ENCODE data around the gene SORCS3. TPM values are rescaled to one million over a fixed set of nuclear protein-coding genes. Genes with fewer than 3 reads are reported as not detected.

The SORCS3 gene
- total RNA-seq, 1 experiment from 2014 or later, result not detected

DNA sequence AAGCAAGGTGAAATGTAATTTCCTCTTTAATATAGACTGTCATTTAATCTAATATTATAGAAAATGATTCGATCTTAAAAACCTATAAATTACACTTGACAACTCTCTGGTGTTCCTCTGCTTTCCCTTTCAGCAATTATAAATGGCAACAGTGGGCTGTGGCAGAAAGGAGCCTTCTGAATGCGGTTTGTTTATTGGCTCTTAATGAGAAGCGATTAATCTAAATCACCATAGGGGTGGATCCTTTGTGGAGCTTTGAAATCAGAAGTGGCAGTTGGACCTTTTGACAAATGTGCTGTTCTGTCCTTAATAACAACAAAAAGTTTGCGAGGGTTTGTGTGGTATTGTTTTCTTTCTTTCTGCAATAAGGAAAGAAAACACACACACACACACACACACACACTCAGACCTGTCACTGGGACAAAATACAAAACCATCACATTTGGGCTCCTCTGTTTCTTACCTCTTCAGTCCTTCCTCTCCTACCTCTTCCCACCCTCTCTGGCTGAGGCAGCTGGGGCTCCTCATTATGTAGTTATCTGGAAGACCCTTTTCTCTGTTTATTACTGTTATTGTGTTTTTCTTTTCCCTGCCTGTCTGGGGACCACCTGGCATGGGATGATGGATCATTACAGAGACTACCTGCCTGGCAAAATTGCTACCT lies 316.2 kb downstream of the SORCS3 start:
- DNase-seq, result no peak
- Histone ChIP-seq H3K4me1 (replicated peaks; ENCODE audit: insufficient read depth) (no peaks in the 10 kb centered on the region), H3K36me3 (ENCODE audit: low read depth) (no peaks in the 10 kb centered on the region), H2AFZ (no peak overlapping the region), H3K4me2 (no peak overlapping the region), H3K27ac (no peak overlapping the region), H3K4me3 (no peak overlapping the region), H3F3A (ENCODE audit: insufficient read depth, low read depth) (no peaks in the 10 kb centered on the region), H3K27me3 (ENCODE audit: insufficient read depth, low read depth) (0 out of 2 replicates have a peak, but pooled peaks cover 3% of the 10 kb centered on the region), H3K79me2 (ENCODE audit: low read depth) (no peaks in the 10 kb centered on the region), H3K9me2 (ENCODE audit: insufficient read depth) (no peaks in the 10 kb centered on the region), H3K9me3 (ENCODE audit: insufficient read depth, low read depth) (no peaks in the 10 kb centered on the region), H4K20me1 (ENCODE audit: insufficient read depth) (no peaks in the 10 kb centered on the region)
- TF ChIP-seq, protein P1, sequence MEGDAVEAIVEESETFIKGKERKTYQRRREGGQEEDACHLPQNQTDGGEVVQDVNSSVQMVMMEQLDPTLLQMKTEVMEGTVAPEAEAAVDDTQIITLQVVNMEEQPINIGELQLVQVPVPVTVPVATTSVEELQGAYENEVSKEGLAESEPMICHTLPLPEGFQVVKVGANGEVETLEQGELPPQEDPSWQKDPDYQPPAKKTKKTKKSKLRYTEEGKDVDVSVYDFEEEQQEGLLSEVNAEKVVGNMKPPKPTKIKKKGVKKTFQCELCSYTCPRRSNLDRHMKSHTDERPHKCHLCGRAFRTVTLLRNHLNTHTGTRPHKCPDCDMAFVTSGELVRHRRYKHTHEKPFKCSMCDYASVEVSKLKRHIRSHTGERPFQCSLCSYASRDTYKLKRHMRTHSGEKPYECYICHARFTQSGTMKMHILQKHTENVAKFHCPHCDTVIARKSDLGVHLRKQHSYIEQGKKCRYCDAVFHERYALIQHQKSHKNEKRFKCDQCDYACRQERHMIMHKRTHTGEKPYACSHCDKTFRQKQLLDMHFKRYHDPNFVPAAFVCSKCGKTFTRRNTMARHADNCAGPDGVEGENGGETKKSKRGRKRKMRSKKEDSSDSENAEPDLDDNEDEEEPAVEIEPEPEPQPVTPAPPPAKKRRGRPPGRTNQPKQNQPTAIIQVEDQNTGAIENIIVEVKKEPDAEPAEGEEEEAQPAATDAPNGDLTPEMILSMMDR (conservative IDR thresholded peaks at IDR 0.05), result no peak
- no peak for TF ChIP-seq EZH2 (IDR thresholded peaks at IDR 0.05; ENCODE audit: low read depth)
- intact Hi-C loops (cut with micrococcal nuclease; ENCODE audit: unreplicated experiment), result no loop called here
- BruUV-seq (replicated peaks), result no TSS peak
- POLR2A ChIA-PET (ENCODE audit: unreplicated experiment), result no interaction called here
- CTCF ChIA-PET, result no interaction called here

DNA sequence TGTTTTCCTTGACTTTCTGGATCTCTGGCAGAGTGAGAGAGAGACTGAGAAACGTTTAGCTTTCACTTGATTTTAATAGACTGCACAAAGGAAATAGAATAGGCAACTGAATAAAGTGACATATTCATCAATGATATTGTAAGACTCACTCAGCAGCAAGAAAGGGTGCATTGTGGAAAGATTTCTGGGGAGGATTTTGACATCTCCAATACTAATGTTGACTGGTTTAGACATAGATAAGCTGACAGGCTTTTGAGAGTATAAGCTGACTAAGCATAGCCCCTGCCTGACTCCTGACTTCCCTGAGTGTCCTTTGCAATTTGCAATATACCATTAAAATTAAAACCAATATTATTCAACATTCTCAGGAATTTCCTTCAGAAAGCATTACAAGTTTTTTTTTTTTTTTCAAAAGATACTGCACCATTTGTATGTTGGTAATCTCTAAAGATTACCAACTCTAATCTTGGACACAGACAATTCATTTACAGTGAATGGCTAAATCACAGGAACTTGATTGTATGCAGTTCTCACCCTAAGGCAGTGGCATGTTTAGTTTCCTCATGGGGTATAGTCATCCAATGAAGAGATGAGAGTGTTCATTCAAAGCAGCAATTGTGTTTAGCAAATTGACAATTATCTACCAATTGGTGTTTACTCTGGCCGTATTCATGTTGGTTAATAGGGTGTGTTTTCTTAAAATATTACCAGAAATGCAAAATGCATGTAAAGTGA lies 325.6 kb downstream of the SORCS3 start:
- Histone ChIP-seq H3K27ac (no peak overlapping the region), H4K20me1 (ENCODE audit: insufficient read depth) (no peaks in the 10 kb centered on the region), H3K9me3 (ENCODE audit: insufficient read depth, low read depth) (no peaks in the 10 kb centered on the region), H3K79me2 (ENCODE audit: low read depth) (no peaks in the 10 kb centered on the region), H3K4me2 (no peak overlapping the region), H3K4me1 (replicated peaks; ENCODE audit: insufficient read depth) (no peaks in the 10 kb centered on the region), H3K9me2 (ENCODE audit: insufficient read depth) (no peaks in the 10 kb centered on the region), H3K4me3 (no peak overlapping the region), H2AFZ (no peak overlapping the region), H3K36me3 (ENCODE audit: low read depth) (no peaks in the 10 kb centered on the region), H3K27me3 (ENCODE audit: insufficient read depth, low read depth) (no peaks in the 10 kb centered on the region), H3F3A (ENCODE audit: insufficient read depth, low read depth) (no peaks in the 10 kb centered on the region)
- POLR2A ChIA-PET (ENCODE audit: unreplicated experiment), result no interaction called here
- intact Hi-C loops (cut with micrococcal nuclease; ENCODE audit: unreplicated experiment), result no loop called here
- BruUV-seq (replicated peaks), result no TSS peak
- DNase-seq, result no peak
- TF ChIP-seq EZH2 (IDR thresholded peaks at IDR 0.05; ENCODE audit: low read depth), result no peak
- TF ChIP-seq, protein P1 (conservative IDR thresholded peaks at IDR 0.05), result no peak
- CTCF ChIA-PET, result no interaction called here

DNA sequence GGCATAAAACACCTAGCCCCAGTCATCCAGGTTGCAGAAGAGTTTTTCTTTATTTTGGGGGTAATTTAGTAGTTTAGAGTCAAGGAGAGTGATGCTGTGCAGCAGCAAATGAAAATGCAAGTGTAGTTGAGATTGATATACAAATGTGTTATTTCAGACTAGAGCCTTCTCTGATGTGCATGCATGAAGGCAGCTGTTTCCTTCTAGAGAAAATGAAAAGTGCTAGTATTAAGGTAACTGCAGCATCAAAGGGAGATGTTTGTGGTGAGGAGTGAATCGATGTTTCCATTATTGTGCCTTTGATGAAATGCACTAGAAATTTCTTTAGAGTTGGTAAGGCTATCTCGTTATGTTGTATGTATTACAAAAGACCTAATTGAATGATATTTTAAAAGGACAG lies 339.3 kb downstream of the SORCS3 start:
- Histone ChIP-seq H3K9me2 (ENCODE audit: insufficient read depth) (no peaks in the 10 kb centered on the region), H3K9me3 (ENCODE audit: insufficient read depth, low read depth) (no peaks in the 10 kb centered on the region), H3K27ac (no peak overlapping the region), H4K20me1 (ENCODE audit: insufficient read depth) (no peaks in the 10 kb centered on the region), H3K79me2 (ENCODE audit: low read depth) (no peaks in the 10 kb centered on the region), H3F3A (ENCODE audit: insufficient read depth, low read depth) (no peaks in the 10 kb centered on the region), H3K27me3 (ENCODE audit: insufficient read depth, low read depth) (no peaks in the 10 kb centered on the region), H3K36me3 (ENCODE audit: low read depth) (no peaks in the 10 kb centered on the region), H3K4me3 (no peak overlapping the region), H3K4me1 (replicated peaks; ENCODE audit: insufficient read depth) (no peaks in the 10 kb centered on the region), H2AFZ (no peak overlapping the region), H3K4me2 (no peak overlapping the region)
- ChIA-PET CTCF (no interaction called here), POLR2A (ENCODE audit: unreplicated experiment) (no interaction called here)
- no TSS peak for BruUV-seq (replicated peaks)
- DNase-seq, result no peak
- TF ChIP-seq, protein P1 (conservative IDR thresholded peaks at IDR 0.05), result no peak
- no peak for TF ChIP-seq EZH2 (IDR thresholded peaks at IDR 0.05; ENCODE audit: low read depth)
- intact Hi-C loops (cut with micrococcal nuclease; ENCODE audit: unreplicated experiment), result no loop called here
